ENCODE measurements around the gene GAL3ST3.
"Not testable (repeated sequence)": the region's sequence is repeated elsewhere in the genome, so short reads cannot be mapped to it uniquely, and the experiment has no call there.

The GAL3ST3 gene

DNA sequence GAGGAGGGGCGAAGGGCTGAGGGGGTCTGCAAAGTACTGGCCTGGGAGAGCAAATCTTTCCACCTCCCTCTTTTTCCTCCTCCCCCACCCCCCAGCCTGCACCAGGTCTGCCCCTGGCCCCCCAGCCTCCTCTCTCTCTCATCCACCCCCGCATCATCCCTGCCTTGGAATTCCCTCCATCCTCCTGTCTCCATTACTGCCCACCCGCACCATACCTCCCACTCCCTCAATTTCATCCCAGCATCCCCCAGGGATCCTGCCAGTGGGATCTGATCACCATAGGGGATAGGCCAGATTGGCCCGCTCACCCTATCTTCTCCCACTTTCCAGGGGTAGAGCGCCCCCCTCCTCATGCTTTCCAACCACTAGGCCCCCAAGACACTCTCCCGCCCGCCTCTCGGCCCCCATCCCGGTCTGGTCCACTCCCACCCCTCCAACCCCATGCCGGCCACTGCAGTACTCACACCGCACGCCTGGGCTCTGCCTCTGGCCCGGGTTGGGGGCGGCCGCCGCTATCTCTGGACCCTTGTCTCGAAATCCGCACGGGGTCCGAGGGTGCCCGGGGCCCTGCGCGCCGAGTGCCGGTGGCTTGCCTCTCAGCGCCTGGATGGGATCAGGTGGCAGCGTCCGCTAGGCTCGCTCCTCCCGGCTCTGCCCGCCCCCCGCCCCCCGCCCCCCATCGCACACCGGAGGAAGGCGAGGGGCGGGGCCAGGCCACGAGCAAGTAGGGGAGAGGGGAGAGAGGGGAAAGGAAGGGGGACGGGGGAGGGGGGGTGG lies at the start of gene GAL3ST3:
GAL3ST3 (minus strand) TSS at position 615 of the 777 bp plus-strand sequence. CDS start 3,746 bp downstream, outside the sequence.
- DNase-seq (ENCODE audit: low read depth in 2 of 2): no peak

DNA sequence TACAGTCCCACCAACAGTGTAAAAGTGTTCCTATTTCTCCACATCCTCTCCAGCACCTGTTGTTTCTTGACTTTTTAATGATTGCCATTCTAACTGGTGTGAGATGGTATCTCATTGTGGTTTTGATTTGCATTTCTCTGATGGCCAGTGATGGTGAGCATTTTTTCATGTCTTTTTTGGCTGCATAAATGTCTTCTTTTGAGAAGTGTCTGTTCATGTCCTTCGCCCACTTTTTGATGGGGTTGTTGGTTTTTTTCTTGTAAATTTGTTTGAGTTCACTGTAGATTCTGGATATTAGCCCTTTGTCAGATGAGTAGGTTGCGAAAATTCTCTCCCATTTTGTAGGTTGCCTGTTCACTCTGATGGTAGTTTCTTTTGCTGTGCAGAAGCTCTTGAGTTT lies 43.2 kb upstream of the GAL3ST3 start:
- not testable (repeated sequence) for DNase-seq (ENCODE audit: low read depth in 2 of 2)

DNA sequence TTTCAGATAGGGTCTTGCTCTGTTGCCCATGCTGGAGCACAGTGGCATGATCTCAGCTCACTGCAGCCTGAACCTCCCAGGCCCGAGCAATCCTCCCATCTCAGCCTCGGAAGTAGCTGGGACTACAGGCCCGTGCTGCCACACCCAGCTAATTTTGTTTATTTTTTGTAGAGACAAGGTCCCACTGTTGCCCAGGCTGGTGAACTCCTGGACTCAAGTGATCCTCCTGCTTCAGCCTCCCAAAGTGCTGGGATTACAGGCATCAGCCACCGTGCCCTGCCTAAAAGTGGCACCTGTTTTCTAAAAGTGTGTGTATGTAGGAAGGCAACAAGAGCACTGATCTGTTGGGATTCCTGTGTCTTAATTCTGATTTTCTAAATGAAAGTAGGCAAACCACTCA lies 41.3 kb upstream of the GAL3ST3 start:
- DNase-seq (ENCODE audit: low read depth in 2 of 2): no peak

DNA sequence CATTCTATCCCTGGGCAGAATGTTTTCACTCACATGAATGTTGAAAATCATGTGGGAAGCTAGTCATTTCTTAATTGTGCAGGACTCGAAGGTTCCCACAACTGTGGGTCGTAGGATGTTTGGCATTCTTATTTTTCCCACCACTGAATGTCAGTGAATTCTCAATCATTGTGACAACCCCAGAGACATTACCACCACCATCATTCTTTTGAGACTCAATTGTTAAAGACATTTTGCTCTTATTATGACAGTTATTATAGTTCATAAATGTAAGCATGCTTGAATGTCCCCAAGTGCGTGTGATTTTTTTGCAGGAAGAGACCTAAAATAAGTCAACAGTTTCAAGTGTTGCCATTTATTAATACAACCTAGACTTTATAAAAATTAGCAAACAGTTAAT lies 40.1 kb upstream of the GAL3ST3 start:
- no peak for DNase-seq (ENCODE audit: low read depth in 2 of 2)

- no peak for DNase-seq (ENCODE audit: low read depth in 2 of 2)
Measured at GRCh38 chr11:66087148-66087908, 38.4 kb upstream of the GAL3ST3 start.

- DNase-seq (ENCODE audit: low read depth in 2 of 2): no peak
Measured at GRCh38 chr11:66084821-66085475, 36.0 kb upstream of the GAL3ST3 start.

- DNase-seq (ENCODE audit: low read depth in 2 of 2): no peak
Measured at GRCh38 chr11:66083767-66084166, 34.8 kb upstream of the GAL3ST3 start.

GRCh38 chr11:66082946-66083698 lies 34.2 kb upstream of the GAL3ST3 start:
- DNase-seq (ENCODE audit: low read depth in 2 of 2): no peak

DNA sequence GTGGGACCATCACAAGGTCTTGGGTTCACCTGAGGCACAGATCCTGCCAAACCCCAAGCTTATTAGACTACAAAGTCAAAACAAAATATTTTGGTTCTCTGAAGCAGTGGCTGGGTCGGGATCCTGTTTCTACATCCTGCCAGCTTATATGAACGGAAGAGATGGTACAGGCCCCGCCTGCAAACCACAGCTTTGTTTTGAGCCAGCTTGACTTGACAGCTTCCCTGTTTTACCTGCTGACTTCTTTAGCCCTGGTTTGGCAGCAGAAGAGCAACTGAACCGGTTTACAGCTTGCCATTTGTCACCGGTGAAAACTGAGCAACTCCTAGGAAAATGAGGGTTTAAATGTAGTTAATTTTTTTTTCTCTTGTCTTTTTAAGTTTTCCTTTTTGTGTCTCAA lies 32.5 kb upstream of the GAL3ST3 start:
- peak; percentile 38 to 39 for DNase-seq (ENCODE audit: low read depth in 2 of 2)

DNA sequence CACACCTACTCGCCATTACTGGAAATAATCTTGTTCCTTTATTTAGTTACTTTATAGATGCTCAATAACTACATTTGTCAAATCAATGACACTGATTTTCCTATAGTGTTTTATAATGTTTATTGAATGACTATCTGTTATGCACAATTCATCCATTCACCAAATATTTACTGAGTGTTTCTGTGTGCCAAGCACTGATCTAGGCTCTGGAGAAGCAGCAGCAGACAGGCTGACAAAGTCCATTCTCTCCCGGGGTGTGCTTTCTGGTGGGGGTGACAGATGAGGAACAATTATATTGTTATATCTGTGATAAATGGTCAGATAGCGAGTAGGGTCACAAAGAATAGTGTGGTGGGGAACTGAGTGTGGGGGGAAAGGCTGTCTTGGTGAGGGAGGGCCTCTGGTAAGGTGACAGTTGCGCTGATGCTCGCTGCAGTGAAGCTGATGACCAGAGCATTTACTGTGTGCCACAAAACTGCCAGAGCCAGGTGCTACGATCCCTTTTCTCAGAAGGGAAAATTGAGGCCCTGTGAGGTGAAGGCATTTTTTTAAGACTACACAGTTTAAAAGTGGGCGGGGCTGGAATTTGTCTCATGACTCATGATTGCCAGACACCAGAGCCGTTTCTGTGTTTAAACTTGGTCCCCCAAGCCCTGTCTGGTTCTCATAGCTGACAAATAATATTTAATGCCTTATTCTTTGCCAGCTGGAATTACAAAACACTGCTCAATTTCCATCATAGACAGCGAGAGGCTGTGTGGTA lies 31.3 kb upstream of the GAL3ST3 start:
- peak; percentile 13 to 44 for DNase-seq (ENCODE audit: low read depth in 2 of 2)

- DNase-seq (ENCODE audit: low read depth in 2 of 2): not testable (repeated sequence)
Measured at GRCh38 chr11:66078949-66079348, 30.0 kb upstream of the GAL3ST3 start.

DNA sequence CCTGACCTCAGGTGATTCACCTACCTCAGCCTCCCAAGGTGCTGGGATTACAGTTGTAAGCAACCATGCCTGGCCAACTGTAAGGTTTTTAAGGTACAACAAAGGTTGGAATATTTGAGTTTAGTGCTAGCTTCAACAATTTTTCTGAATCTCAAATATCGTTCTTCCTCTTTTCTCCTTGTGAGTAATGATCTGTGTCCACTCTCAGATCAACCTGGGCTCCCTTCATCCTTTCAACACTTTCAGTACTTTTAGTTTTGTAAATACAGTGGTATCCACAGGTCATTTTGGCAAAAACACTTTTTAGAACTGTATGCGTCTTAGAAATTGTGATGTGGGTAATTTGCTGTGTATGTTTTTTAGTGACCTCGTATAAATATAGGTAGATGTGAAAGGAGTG lies 29.0 kb upstream of the GAL3ST3 start:
- DNase-seq (ENCODE audit: low read depth in 2 of 2): no peak

- no peak for DNase-seq (ENCODE audit: low read depth in 2 of 2)
Measured at GRCh38 chr11:66076561-66076960, 27.6 kb upstream of the GAL3ST3 start.

GRCh38 chr11:66075273-66075672 lies 26.3 kb upstream of the GAL3ST3 start:
- no peak for DNase-seq (ENCODE audit: low read depth in 2 of 2)

DNA sequence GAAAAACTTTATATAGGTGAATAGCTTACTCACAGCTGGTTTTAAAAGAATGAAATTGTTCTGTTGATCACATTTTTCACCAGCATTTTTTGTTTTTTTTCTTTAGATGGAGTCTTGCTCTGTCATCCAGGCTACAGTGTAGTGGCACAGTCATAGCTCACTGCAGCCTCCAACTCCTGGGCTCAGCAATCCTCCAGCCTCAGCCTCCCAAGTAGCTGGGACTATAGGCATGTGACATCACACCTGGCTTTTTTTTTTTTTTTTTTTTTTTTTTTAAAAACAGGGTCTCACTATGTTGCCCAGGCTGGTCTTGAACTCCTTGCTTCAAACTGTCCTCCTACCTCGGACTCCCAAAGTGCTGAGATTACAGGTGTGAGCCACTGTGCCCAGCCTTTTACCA lies 24.7 kb upstream of the GAL3ST3 start:
- DNase-seq (ENCODE audit: low read depth in 2 of 2): no peak

- no peak for DNase-seq (ENCODE audit: low read depth in 2 of 2)
Measured at GRCh38 chr11:66072518-66072917, 23.6 kb upstream of the GAL3ST3 start.

DNA sequence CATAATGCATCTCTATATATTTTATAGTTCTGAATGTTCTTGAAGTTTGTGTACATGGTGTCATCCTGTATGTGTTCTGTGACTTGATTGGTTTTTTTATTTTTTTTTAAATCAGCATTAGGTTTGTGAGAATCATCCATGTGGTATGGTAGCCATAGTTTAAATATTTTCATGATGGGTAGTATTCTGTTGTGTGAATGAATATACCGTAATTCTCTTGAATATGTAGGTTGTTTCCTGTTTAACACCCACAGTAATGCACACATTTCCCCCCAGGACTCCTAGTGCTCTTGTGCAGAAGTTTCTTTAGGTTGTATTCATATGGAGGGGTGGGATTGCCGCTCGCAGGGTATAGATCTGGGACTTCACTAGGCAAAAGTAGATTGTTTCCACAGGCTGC lies 23.1 kb upstream of the GAL3ST3 start:
- no peak for DNase-seq (ENCODE audit: low read depth in 2 of 2)

GRCh38 chr11:66071381-66071801 lies 22.4 kb upstream of the GAL3ST3 start:
- no peak for DNase-seq (ENCODE audit: low read depth in 2 of 2)

GRCh38 chr11:66070604-66071380 lies 21.8 kb upstream of the GAL3ST3 start:
- peak in 1 of 2 donors; percentile 13 for DNase-seq (ENCODE audit: low read depth in 2 of 2)
